ENCODE results near the gene TSHR. TPM values are rescaled to one million over a fixed set of nuclear protein-coding genes. Genes with fewer than 3 reads are reported as not detected.
"Not testable (repeated sequence)": the region's sequence is repeated elsewhere in the genome, so short reads cannot be mapped to it uniquely, and the experiment has no call there.

Gene TSHR
- total RNA-seq, 1 donor from 2014 or later = 3.7 TPM

DNA sequence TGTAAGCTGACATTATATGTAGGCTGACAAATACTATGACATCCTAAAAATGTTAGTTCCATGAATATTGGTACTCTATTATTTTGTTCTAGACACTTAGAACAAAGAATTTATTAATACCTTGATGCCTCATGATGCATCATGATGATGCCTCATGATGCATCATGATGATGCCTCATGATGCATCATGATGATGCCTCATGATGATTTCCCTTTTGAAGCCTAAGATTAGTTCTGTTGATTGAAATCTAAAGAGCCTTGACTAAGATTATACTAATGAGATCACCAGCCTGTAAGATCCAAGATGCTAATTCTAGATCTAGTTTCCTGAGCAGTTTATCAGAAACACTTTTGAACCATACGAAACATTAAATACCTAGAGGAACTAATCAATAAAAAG, 9.2 kb upstream of the TSHR start:
- no peak for ATAC-seq
- DNase-seq (ENCODE audit: low spot score) = no peak
- intact Hi-C loops (cut with DNase I) = no loop called here

DNA sequence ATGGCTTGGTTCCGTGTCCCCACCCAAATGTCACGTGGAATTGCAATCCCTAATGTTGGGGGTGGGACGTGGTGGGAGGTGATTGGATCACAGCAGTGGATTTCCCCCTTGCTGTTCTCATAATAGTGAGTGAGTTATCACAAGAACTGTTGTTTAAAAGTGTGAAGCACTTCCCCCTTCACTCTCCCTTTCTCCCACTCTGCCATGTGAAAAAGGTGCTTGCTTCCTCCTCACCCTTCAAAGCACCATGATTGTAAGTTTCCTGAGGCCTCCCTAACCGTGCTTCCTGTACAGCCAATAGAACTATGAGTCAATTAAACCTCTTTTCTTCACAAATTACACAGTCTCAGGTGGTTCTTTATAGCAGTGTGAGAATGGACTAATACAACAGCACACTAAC, 8.6 kb upstream of the TSHR start:
- DNase-seq (ENCODE audit: low spot score) = no peak
- ATAC-seq = no peak
- intact Hi-C loops (cut with DNase I) = no loop called here

DNA sequence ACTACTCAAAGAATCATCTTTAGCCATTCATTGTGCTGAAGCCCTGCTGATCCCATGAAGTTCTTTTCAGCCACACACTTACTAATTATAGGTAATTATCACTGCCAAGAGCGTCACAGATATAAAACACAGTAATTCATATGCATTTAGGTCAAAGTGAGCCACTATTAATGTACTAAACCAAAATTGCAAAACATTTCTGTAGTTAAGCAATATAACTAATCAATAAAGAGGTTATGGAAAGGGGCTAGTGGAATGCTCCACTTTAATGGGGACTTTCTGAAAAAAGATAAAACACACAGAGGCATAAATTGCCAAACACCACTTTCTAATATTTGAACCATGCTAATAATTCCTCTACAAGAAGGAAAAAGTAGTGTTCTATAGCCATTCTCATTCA, 7.1 kb upstream of the TSHR start:
- DNase-seq (ENCODE audit: low spot score) = no peak
- no peak for ATAC-seq
- intact Hi-C loops (cut with DNase I) = no loop called here

DNA sequence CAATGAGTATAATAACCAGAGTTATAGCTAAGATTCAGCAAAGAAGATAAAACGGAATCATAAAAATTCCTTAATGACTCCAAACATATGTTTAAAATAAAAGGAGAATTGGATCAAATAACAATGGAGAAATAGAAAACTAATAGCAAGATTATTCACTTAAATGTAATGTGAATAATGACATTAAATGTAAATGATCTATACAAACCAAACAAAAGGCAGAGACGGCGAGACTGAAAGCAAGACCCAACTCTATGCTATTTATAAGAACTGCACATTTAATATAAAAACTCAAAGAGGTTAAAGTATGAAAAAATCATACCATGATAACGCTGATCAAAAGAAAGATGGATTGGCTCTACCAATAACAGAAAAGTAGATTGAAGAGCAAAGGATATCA, 3.9 kb upstream of the TSHR start:
- no peak for ATAC-seq
- intact Hi-C loops (cut with DNase I) = no loop called here
- DNase-seq (ENCODE audit: low spot score) = no peak

DNA sequence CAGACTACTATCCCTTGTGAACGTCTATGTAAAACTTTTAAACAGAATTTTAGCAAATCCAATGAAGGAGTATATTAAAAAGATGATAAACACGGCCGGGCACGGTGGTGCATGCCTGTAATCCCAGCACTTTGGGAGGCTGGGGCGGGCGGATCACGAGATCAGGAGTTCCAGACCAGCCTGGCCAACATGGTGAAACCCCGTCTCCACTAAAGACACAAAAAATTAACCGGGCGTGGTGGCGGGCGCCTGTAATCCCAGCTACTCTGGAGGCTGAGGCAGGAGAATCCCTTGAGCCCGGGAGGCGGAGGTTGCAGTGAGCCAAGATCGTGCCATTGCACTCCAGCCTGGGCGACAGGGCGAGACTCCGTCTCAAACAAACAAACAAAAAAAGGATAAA, 2.2 kb upstream of the TSHR start:
- intact Hi-C loops (cut with DNase I); ATAC-seq; DNase-seq (ENCODE audit: low spot score): not testable (repeated sequence)

DNA sequence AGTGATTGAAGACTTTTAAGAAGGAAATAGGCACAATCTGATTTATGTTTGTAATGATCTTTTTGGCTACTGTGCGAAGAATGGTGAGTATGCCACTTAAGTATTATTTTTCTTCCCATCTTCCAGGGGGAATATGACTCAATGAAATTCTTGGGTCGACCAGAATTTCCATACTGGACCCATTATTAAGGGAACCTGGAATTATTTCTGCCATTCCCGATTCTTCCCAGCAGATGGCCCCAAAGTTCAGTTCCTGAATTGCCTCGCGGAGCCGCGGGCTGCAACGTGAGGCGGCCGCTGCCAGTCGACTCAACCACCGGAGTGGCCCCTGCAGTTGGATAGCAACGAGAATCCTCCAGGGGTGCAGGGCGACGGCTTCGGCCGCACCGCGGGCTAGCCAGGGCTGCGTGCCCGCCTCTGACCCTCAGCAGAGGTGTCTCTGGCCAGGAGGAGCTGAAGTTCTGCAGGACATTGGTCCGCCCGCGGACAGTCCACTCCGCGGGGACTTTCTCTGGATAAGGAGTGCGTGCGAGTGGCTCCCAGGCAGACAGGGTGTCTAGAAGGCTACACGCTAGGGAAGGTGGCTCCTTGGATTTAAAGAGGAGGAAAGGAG, 628 bp upstream of the TSHR start:
- ATAC-seq (peak; percentile 92), DNase-seq (ENCODE audit: low spot score) (peak; percentile 89)
- intact Hi-C loops (cut with DNase I) = no loop called here

DNA sequence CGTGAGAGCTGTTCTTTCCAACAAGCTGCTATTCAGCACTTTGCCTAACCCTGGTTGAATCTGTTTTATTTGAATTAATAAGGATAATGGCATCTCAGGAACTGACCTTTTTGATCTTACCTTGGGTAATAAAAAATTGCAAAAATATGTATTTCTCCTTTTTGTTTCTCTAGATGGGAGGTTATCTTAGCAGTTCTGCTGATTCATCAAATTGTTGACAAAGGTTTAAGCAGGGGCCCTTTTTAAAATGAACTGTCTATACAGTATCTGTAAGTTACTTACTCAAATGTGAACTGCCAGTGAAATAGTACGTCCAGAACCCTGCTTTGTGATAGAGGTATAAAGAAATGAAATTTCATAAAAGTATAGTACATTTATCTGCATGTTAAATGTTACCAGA, 681 bp downstream of the TSHR start:
- DNase-seq (ENCODE audit: low spot score) (no peak), ATAC-seq (no peak)
- intact Hi-C loops (cut with DNase I) = no loop called here

DNA sequence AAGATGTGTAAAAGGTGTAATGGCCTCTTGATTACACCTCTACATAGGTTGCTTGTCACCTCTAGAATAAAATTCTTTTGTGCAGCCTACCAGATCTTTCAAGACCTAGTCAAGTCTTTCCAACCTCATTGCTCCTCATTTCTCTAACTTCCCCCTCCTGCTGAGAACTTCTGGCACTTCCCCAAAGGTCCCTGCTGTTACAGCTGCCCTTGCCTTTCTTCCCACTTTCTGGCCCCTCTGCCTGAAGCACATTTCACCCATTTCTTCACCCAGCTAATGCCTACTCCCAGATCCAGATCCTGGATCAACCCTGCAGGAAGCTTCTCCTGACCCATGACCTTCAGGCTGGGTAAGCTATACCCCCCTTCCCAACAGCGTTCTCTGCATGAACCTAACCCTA, 1.5 kb downstream of the TSHR start:
- intact Hi-C loops (cut with DNase I) = no loop called here
- no peak for DNase-seq (ENCODE audit: low spot score)
- no peak for ATAC-seq

DNA sequence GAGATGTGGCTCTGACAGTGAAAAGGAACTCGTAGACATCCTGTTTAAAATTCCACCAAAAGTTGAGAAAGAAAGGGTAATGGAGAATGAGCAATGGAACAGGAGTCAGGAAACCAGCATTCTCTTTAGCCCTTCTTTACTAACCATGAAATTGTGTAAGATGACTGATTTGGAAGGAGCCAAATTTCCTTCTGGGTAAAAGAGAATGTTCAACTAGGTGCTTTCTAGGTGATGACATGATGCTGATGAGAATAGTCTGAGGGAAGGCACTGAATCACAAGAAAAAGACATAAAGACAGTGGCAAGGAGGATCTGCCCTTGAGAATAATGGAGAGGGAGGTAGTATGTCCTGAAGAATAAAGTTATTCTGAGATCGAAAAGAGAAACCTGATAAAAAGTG, 2.2 kb downstream of the TSHR start:
- intact Hi-C loops (cut with DNase I) = no loop called here
- no peak for DNase-seq (ENCODE audit: low spot score)
- no peak for ATAC-seq

DNA sequence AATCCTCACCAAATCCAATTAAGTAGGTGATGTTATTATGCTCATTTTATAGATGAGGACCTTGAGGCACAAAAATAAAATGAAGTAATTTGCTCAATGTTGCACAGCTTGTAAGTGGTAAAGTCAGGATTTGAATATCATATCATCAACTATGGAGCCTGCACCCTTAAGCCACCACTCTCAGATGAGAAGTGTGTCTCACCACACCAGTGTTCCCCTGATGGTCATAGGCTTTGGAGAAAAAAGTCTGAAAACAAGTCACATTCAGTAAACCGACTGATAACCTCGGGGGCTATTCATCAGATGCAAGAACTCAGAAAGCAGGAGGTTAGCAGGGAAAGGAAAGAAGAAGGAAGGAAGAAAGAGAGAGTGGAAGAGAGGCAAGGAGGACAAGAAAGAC, 2.8 kb downstream of the TSHR start:
- no peak for ATAC-seq
- intact Hi-C loops (cut with DNase I) = no loop called here
- no peak for DNase-seq (ENCODE audit: low spot score)

DNA sequence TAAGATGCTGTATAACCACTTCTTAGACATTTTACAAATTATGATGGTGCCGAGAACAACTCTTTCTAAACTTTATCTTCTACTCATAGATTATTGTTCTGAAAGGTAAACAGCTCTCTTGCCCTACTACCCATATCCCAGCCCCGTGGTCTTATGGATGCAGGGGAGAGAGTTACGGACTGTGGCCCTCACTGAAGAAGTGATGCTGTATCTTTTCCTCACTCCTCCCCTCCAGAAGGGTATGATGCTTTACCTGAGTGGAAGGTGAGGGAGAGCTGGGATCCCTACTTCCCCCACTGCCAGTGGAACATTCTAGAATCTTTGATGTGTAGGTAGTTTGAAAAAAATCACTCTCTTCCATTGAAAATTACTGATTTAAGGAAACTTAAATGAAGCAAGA, 3.5 kb downstream of the TSHR start:
- intact Hi-C loops (cut with DNase I) = no loop called here
- no peak for DNase-seq (ENCODE audit: low spot score)
- no peak for ATAC-seq

DNA sequence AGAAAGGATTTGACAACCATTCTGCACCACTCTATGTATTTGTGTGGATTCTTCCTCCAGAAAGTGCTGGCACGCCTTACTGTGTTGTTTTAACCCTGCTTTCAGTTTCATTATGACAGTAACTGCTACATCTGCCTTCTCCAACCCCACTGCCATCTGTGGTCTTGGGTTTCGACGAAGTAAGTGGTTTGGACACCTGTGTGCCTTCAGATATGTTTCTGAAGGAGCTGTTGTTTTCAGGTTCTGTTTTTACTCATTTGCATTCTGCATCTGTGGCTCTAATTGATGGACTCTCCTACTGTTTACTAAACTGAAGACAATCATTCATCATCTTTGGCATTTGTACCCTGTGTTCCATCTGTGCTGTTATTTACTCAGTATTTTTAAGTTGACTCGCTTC, 4.1 kb downstream of the TSHR start:
- DNase-seq (ENCODE audit: low spot score) = no peak
- no peak for ATAC-seq
- intact Hi-C loops (cut with DNase I) = no loop called here

DNA sequence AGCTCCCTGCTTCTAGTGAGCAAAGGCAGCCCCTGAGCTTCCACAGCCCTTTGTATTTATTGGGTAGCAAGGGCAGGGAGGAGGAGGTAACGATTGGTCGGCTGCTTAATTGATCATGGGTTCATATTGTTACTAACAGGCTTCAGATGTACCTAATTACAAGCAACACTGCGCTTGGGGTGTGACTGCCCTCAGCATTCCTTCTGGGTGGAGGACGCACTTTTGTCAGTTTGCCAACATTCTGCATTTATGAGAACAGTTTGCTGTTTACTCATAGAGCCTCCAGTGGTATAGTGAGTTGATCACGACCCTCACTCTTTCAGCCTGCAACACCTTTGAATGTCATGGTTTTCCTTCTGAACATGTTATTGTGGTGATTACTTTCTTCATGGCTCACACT, 9.6 kb downstream of the TSHR start:
- DNase-seq (ENCODE audit: low spot score) (no peak), ATAC-seq (no peak)
- intact Hi-C loops (cut with DNase I) = no loop called here

DNA sequence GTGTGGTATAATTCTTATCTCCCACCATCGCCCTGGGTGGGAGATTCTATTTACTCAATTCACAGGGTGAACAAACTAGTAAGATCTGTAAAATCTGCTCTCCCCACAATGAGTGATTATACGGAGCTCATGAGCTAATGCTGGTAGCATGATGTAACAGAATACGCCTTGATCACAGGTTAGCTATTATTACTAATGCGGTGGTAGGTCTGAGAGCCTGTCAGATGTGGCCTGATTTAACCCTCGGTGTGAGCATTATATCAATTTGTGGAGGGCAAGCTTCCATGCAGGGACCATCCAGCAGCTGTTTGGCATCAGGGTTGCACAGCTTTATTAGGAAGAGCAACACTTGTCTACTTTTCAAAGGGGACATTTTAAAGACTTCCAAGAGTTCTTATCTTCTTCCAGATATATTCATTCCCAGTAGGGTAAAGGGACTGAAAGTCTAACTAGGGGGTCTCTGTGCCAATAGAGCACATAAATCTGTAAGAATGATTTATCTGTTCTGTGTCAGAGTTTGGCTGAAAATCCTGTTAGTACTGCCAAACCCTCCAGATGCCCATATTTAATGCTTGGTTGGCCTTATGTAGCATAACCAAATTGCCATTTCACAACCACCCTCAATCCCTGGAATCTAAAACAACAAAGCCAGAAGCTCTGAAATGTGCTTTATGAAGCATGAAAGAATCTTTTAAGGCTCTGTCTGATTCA, 18.7 kb downstream of the TSHR start:
- DNase-seq (ENCODE audit: low spot score) (no peak), ATAC-seq (peak; percentile 47)
- intact Hi-C loops (cut with DNase I) = no loop called here

DNA sequence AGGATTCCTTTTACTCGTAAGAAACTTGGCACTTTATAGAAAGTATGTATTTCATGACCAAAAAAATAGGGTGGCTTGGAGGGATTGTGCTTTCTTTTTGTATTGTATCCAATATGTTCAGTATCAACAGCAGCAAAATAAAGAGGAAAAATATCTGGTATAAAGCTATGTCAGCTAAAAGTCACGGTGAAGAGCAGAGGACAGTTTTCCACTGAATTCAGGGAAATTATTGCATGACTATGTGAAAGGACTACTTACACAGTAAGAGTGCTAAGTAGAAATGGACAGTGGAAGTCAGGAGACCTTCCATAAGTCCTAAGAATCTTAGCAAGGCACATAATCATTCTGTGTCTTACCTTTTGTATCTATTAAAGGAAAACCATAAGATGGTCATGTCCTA, 19.3 kb downstream of the TSHR start:
- ATAC-seq (no peak), DNase-seq (ENCODE audit: low spot score) (no peak)
- intact Hi-C loops (cut with DNase I) = no loop called here

DNA sequence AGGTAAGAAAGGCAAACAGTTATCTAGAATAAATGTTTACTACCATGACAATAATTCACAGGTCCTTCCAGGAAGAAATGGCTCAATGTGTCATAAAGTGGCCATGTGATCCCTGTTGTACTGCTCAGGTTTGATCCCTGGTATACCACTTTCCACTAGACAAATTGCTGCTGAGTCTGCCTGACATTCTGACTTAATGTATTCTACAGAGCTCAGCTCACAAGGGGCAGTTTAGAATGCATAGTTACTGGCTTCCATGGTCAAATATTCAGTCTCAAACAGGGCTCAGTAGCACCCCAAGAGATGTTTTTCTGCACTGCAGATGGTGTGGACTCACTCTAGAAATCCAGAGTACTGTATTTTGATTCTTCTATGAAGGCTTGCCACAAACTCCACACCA, 21.8 kb downstream of the TSHR start:
- no peak for ATAC-seq
- DNase-seq (ENCODE audit: low spot score) = no peak
- intact Hi-C loops (cut with DNase I) = no loop called here

DNA sequence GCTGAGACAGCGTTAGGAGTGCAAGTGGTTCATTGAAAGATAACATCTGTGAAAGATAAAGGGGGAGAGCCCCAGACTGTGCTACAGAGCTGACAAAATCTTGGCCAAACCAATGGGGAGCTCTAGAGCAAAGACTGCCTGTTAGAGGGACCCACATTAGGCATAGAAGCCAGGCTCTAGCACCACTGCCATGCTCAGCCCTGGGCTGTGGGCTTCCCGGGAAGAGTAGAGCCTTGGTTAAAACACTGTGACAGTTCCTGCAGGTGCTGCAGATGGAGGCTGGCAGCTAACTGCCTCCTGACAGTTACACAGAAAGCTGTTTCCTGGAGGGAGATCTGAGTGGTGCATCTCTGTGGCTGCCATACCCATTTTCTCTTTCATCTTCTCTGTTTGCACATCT, 23.0 kb downstream of the TSHR start:
- intact Hi-C loops (cut with DNase I) = no loop called here
- DNase-seq (ENCODE audit: low spot score) (no peak), ATAC-seq (no peak)

DNA sequence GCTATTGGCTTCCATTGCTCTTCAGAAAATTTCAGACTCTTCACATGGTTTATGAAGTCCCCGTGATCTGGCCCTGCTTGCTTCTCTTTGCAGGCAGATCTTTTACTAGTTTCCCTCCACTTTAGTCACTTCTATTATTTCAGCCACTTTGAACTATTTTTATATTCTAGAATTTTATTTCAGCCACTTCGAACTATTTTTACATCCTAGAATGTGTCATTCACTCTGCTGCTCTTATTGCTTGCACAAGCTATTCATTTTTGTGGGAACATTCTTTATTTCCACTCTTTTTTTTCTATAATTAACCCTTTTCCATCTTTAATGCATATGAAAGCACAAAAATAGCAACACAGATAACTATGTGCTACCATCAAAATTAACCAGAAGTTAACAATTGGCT, 24.5 kb downstream of the TSHR start:
- no peak for DNase-seq (ENCODE audit: low spot score)
- no peak for ATAC-seq
- intact Hi-C loops (cut with DNase I) = no loop called here

DNA sequence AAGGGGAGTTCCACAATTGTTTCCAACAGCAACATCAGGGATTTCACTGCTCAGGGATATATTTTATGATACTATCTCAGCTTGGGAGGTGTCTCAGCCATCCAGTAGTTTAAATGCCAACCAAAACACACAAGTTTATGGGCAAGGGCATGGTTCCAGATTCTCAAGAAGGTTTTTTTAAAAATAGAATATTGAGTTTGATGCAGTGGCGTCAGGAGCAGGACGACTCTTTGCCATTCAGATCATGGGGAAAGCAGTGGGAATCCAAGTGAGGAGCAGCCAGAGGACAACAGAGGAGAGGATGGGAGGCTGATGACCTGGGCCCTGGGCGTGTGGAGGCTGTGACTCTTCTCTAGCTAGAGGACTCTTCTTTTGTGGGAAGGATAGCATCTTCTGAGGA, 25.7 kb downstream of the TSHR start:
- intact Hi-C loops (cut with DNase I) = no loop called here
- DNase-seq (ENCODE audit: low spot score) (no peak), ATAC-seq (peak; percentile 90)

DNA sequence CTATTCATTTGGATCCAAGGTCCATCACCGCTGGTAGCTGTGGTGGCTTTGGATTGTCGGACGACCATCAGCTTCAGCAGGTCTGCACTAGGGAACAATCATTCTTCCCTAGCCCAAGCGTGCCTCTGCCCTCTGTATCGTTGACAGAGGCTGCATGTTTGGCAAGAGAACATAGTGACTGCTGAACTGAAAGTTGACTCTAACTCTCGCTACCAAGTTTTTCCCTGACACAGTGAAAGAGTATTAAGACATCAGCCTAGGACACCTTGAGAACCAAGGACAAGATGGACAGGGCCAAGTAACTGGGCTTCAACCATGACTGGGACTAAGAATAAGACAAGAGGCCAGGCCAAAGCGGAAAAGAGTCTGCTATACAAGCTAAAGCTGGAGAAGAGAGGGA, 26.3 kb downstream of the TSHR start:
- no peak for DNase-seq (ENCODE audit: low spot score)
- ATAC-seq = peak; percentile 82
- intact Hi-C loops (cut with DNase I) = no loop called here

DNA sequence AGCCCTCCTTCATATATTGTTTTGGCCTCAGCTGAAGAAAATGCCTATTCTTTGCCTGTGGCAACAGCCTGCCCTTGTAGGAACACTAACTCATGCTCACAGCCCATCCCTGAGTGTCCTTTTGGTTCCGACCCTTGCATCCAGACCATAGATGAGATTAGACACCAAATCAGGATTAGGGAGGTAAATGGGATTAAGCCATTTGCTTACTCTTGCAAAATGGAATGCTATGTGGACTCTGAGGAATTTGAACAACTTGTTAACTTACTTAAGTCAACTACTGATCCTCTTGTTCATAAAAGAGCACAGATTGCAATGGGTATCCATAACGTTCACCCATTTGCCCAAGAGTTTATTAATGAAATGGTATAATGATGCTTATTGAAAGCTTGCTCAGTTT, 27.3 kb downstream of the TSHR start:
- no peak for ATAC-seq
- no peak for DNase-seq (ENCODE audit: low spot score)
- intact Hi-C loops (cut with DNase I) = no loop called here

Measured in sciatic nerve (tissue), 2 donors.